GM12875 (cell line): ENCODE data around the gene BRI3BP.

ENCODE experiments used
- H3K4me3 ChIP-seq: one replicate; pipeline ENCODE4 v1.5.1; 2011; ENCODE audit warnings: low read depth, low read length, control low read depth
- CTCF ChIP-seq: IDR thresholded peaks from 2 replicates; pipeline ENCODE4 v1.5.1; 2011; ENCODE audit warnings: low read depth, mild to moderate bottlenecking, control low read depth, inconsistent platforms, low read length, moderate library complexity, borderline replicate concordance; ENCODE audit not compliant: insufficient read depth

BRI3BP gene

GRCh38 chr12:125006365-125006764 is 12.9 kb downstream of the BRI3BP start:
- no peak for TF ChIP-seq CTCF
- H3K4me3 ChIP-seq = no peak overlapping the region

- H3K4me3 ChIP-seq = no peak overlapping the region
- no peak for TF ChIP-seq CTCF
Observed at GRCh38 chr12:125013816-125014442, 20.5 kb downstream of the BRI3BP start.

GRCh38 chr12:125014526-125014925 is 21.1 kb downstream of the BRI3BP start:
- TF ChIP-seq CTCF = no peak
- H3K4me3 ChIP-seq = no peak overlapping the region

GRCh38 chr12:125015680-125016310 is 22.4 kb downstream of the BRI3BP start:
- no peak overlapping the region for H3K4me3 ChIP-seq

GRCh38 chr12:125017801-125018200 is 24.4 kb downstream of the BRI3BP start:
- no peak overlapping the region for H3K4me3 ChIP-seq
- TF ChIP-seq CTCF = no peak

More at GRCh38 chr12:125015680-125016310, 22.4 kb downstream of the BRI3BP start:
- no peak for TF ChIP-seq CTCF

GRCh38 chr12:125018356-125018755 is 24.9 kb downstream of the BRI3BP start:
- no peak for TF ChIP-seq CTCF
- no peak overlapping the region for H3K4me3 ChIP-seq

- no peak for TF ChIP-seq CTCF
- no peak overlapping the region for H3K4me3 ChIP-seq
Observed at GRCh38 chr12:125021096-125021495, 27.7 kb downstream of the BRI3BP start.
